Limb (tissue), 2 donors: ENCODE results near the gene SLC6A3.

Experiments used
- DNase-seq, 2 donors: peaks; one replicate each; pipeline ENCODE4 v3.0.0-alpha.2; 2016; ENCODE audit errors: extremely low spot score in 2 of 2

Gene SLC6A3

GRCh38 chr5:1445313-1445688 lies at the start of gene SLC6A3:
Gene SLC6A3 (minus strand): TSS chr5:1445440. CDS start chr5:1443197, 2,243 bp downstream.
- DNase-seq: peak; percentile 13 to 76

GRCh38 chr5:1493941-1494340 lies 48.7 kb upstream of the SLC6A3 start:
- DNase-seq: no peak

- DNase-seq: no peak
These were observed 48.2 kb upstream of the SLC6A3 start for GRCh38 chr5:1493413-1493812.

- DNase-seq: no peak
These were observed 47.5 kb upstream of the SLC6A3 start for GRCh38 chr5:1492757-1493156.

- DNase-seq: no peak
These were observed 45.1 kb upstream of the SLC6A3 start for GRCh38 chr5:1490376-1490775.

GRCh38 chr5:1489754-1490153 lies 44.5 kb upstream of the SLC6A3 start:
- no peak for DNase-seq

- no peak for DNase-seq
These were observed 43.8 kb upstream of the SLC6A3 start for GRCh38 chr5:1488882-1489680.

GRCh38 chr5:1487079-1487764 lies 42.0 kb upstream of the SLC6A3 start:
- no peak for DNase-seq

- DNase-seq: no peak
These were observed 41.0 kb upstream of the SLC6A3 start for GRCh38 chr5:1486271-1486670.

- DNase-seq: no peak
These were observed 40.4 kb upstream of the SLC6A3 start for GRCh38 chr5:1485579-1486118.

- DNase-seq: no peak
These were observed 39.7 kb upstream of the SLC6A3 start for GRCh38 chr5:1484730-1485578.

- DNase-seq: no peak
These were observed 38.9 kb upstream of the SLC6A3 start for GRCh38 chr5:1483856-1484729.

GRCh38 chr5:1483064-1483463 lies 37.8 kb upstream of the SLC6A3 start:
- no peak for DNase-seq

GRCh38 chr5:1481959-1482331 lies 36.7 kb upstream of the SLC6A3 start:
- DNase-seq: no peak

GRCh38 chr5:1481266-1481958 lies 36.2 kb upstream of the SLC6A3 start:
- no peak for DNase-seq

- no peak for DNase-seq
These were observed 35.6 kb upstream of the SLC6A3 start for GRCh38 chr5:1480806-1481205.

- no peak for DNase-seq
These were observed 35.0 kb upstream of the SLC6A3 start for GRCh38 chr5:1480217-1480616.

GRCh38 chr5:1479581-1480188 lies 34.4 kb upstream of the SLC6A3 start:
- no peak for DNase-seq

- no peak for DNase-seq
These were observed 33.8 kb upstream of the SLC6A3 start for GRCh38 chr5:1479066-1479465.
